ENCODE data around the gene DLG2.

Gene DLG2

GRCh38 chr11:83471831-83472727 lies 2155.1 kb downstream of the DLG2 start:
- Histone ChIP-seq H3K4me3 (ENCODE audit: low read length in 2 of 2) (no peak overlapping the region), H3K27ac (ENCODE audit: low read depth in 2 of 2, low read length in 2 of 2) (no peak overlapping the region), H3K27me3 (ENCODE audit: control insufficient read depth in 2 of 2, insufficient read depth in 2 of 2, low read length in 2 of 2) (no peaks in the 10 kb centered on the region), H3K4me1 (ENCODE audit: control insufficient read depth in 2 of 2, insufficient read depth in 2 of 2, low read length in 2 of 2) (no peaks in the 10 kb centered on the region), H3K36me3 (ENCODE audit: control insufficient read depth in 2 of 2, insufficient read depth in 2 of 2, low read length in 2 of 2) (no peaks in the 10 kb centered on the region), H3K9ac (ENCODE audit: low read depth in 1 of 2, low read length in 2 of 2) (no peak overlapping the region), H3K9me3 (ENCODE audit: control insufficient read depth in 2 of 2, low read length in 2 of 2) (peaks cover 0 to 1% of the 10 kb centered on the region in 2 donors)

- Histone ChIP-seq H3K27ac (ENCODE audit: low read depth in 2 of 2, low read length in 2 of 2) (no peak overlapping the region), H3K4me3 (ENCODE audit: low read length in 2 of 2) (no peak overlapping the region), H3K9me3 (ENCODE audit: control insufficient read depth in 2 of 2, low read length in 2 of 2) (no peaks in the 10 kb centered on the region), H3K27me3 (ENCODE audit: control insufficient read depth in 2 of 2, insufficient read depth in 2 of 2, low read length in 2 of 2) (no peaks in the 10 kb centered on the region), H3K36me3 (ENCODE audit: control insufficient read depth in 2 of 2, insufficient read depth in 2 of 2, low read length in 2 of 2) (no peaks in the 10 kb centered on the region), H3K4me1 (ENCODE audit: control insufficient read depth in 2 of 2, insufficient read depth in 2 of 2, low read length in 2 of 2) (no peaks in the 10 kb centered on the region), H3K9ac (ENCODE audit: low read depth in 1 of 2, low read length in 2 of 2) (no peak overlapping the region)
Measured at GRCh38 chr11:83467837-83468236, 2159.3 kb downstream of the DLG2 start.

- no peaks in the 10 kb centered on the region for H3K36me3 ChIP-seq (ENCODE audit: control insufficient read depth in 2 of 2, insufficient read depth in 2 of 2, low read length in 2 of 2)
- no peak overlapping the region for H3K4me3 ChIP-seq (ENCODE audit: low read length in 2 of 2)
- no peak overlapping the region for H3K9ac ChIP-seq (ENCODE audit: low read depth in 1 of 2, low read length in 2 of 2)
- H3K27me3 ChIP-seq (ENCODE audit: control insufficient read depth in 2 of 2, insufficient read depth in 2 of 2, low read length in 2 of 2): no peaks in the 10 kb centered on the region
- H3K4me1 ChIP-seq (ENCODE audit: control insufficient read depth in 2 of 2, insufficient read depth in 2 of 2, low read length in 2 of 2): no peaks in the 10 kb centered on the region
- no peak overlapping the region for H3K27ac ChIP-seq (ENCODE audit: low read depth in 2 of 2, low read length in 2 of 2)
- no peaks in the 10 kb centered on the region for H3K9me3 ChIP-seq (ENCODE audit: control insufficient read depth in 2 of 2, low read length in 2 of 2)
Measured at GRCh38 chr11:83464160-83464944, 2162.8 kb downstream of the DLG2 start.

GRCh38 chr11:83459798-83460197 lies 2167.3 kb downstream of the DLG2 start:
- H3K27me3 ChIP-seq (ENCODE audit: control insufficient read depth in 2 of 2, insufficient read depth in 2 of 2, low read length in 2 of 2): no peaks in the 10 kb centered on the region
- no peak overlapping the region for H3K9ac ChIP-seq (ENCODE audit: low read depth in 1 of 2, low read length in 2 of 2)
- H3K4me3 ChIP-seq (ENCODE audit: low read length in 2 of 2): no peak overlapping the region
- H3K4me1 ChIP-seq (ENCODE audit: control insufficient read depth in 2 of 2, insufficient read depth in 2 of 2, low read length in 2 of 2): no peaks in the 10 kb centered on the region
- H3K9me3 ChIP-seq (ENCODE audit: control insufficient read depth in 2 of 2, low read length in 2 of 2): no peaks in the 10 kb centered on the region
- no peak overlapping the region for H3K27ac ChIP-seq (ENCODE audit: low read depth in 2 of 2, low read length in 2 of 2)
- H3K36me3 ChIP-seq (ENCODE audit: control insufficient read depth in 2 of 2, insufficient read depth in 2 of 2, low read length in 2 of 2): no peaks in the 10 kb centered on the region

GRCh38 chr11:83456566-83456965 lies 2170.6 kb downstream of the DLG2 start:
- no peaks in the 10 kb centered on the region for H3K4me1 ChIP-seq (ENCODE audit: control insufficient read depth in 2 of 2, insufficient read depth in 2 of 2, low read length in 2 of 2)
- H3K27ac ChIP-seq (ENCODE audit: low read depth in 2 of 2, low read length in 2 of 2): no peak overlapping the region
- H3K27me3 ChIP-seq (ENCODE audit: control insufficient read depth in 2 of 2, insufficient read depth in 2 of 2, low read length in 2 of 2): no peaks in the 10 kb centered on the region

GRCh38 chr11:83456075-83456474 lies 2171.1 kb downstream of the DLG2 start:
- Histone ChIP-seq H3K4me1 (ENCODE audit: control insufficient read depth in 2 of 2, insufficient read depth in 2 of 2, low read length in 2 of 2) (no peaks in the 10 kb centered on the region), H3K27me3 (ENCODE audit: control insufficient read depth in 2 of 2, insufficient read depth in 2 of 2, low read length in 2 of 2) (no peaks in the 10 kb centered on the region), H3K4me3 (ENCODE audit: low read length in 2 of 2) (no peak overlapping the region), H3K36me3 (ENCODE audit: control insufficient read depth in 2 of 2, insufficient read depth in 2 of 2, low read length in 2 of 2) (no peaks in the 10 kb centered on the region), H3K9me3 (ENCODE audit: control insufficient read depth in 2 of 2, low read length in 2 of 2) (no peaks in the 10 kb centered on the region), H3K27ac (ENCODE audit: low read depth in 2 of 2, low read length in 2 of 2) (no peak overlapping the region), H3K9ac (ENCODE audit: low read depth in 1 of 2, low read length in 2 of 2) (no peak overlapping the region)

More at GRCh38 chr11:83456566-83456965, 2170.6 kb downstream of the DLG2 start:
- H3K4me3 ChIP-seq (ENCODE audit: low read length in 2 of 2): no peak overlapping the region
- H3K36me3 ChIP-seq (ENCODE audit: control insufficient read depth in 2 of 2, insufficient read depth in 2 of 2, low read length in 2 of 2): no peaks in the 10 kb centered on the region
- no peaks in the 10 kb centered on the region for H3K9me3 ChIP-seq (ENCODE audit: control insufficient read depth in 2 of 2, low read length in 2 of 2)
- no peak overlapping the region for H3K9ac ChIP-seq (ENCODE audit: low read depth in 1 of 2, low read length in 2 of 2)

- H3K4me3 ChIP-seq (ENCODE audit: low read length in 2 of 2): no peak overlapping the region
- no peaks in the 10 kb centered on the region for H3K9me3 ChIP-seq (ENCODE audit: control insufficient read depth in 2 of 2, low read length in 2 of 2)
- no peaks in the 10 kb centered on the region for H3K27me3 ChIP-seq (ENCODE audit: control insufficient read depth in 2 of 2, insufficient read depth in 2 of 2, low read length in 2 of 2)
- H3K4me1 ChIP-seq (ENCODE audit: control insufficient read depth in 2 of 2, insufficient read depth in 2 of 2, low read length in 2 of 2): no peaks in the 10 kb centered on the region
- no peaks in the 10 kb centered on the region for H3K36me3 ChIP-seq (ENCODE audit: control insufficient read depth in 2 of 2, insufficient read depth in 2 of 2, low read length in 2 of 2)
- no peak overlapping the region for H3K27ac ChIP-seq (ENCODE audit: low read depth in 2 of 2, low read length in 2 of 2)
- no peak overlapping the region for H3K9ac ChIP-seq (ENCODE audit: low read depth in 1 of 2, low read length in 2 of 2)
Measured at GRCh38 chr11:83455356-83455755, 2171.8 kb downstream of the DLG2 start.

- Histone ChIP-seq H3K27me3 (ENCODE audit: control insufficient read depth in 2 of 2, insufficient read depth in 2 of 2, low read length in 2 of 2) (no peaks in the 10 kb centered on the region), H3K27ac (ENCODE audit: low read depth in 2 of 2, low read length in 2 of 2) (no peak overlapping the region), H3K36me3 (ENCODE audit: control insufficient read depth in 2 of 2, insufficient read depth in 2 of 2, low read length in 2 of 2) (no peaks in the 10 kb centered on the region)
Measured at GRCh38 chr11:83454674-83455073, 2172.5 kb downstream of the DLG2 start.

GRCh38 chr11:83449338-83449913 lies 2177.7 kb downstream of the DLG2 start:
- Histone ChIP-seq H3K27me3 (ENCODE audit: control insufficient read depth in 2 of 2, insufficient read depth in 2 of 2, low read length in 2 of 2) (no peaks in the 10 kb centered on the region), H3K36me3 (ENCODE audit: control insufficient read depth in 2 of 2, insufficient read depth in 2 of 2, low read length in 2 of 2) (no peaks in the 10 kb centered on the region), H3K4me3 (ENCODE audit: low read length in 2 of 2) (no peak overlapping the region), H3K9me3 (ENCODE audit: control insufficient read depth in 2 of 2, low read length in 2 of 2) (no peaks in the 10 kb centered on the region), H3K4me1 (ENCODE audit: control insufficient read depth in 2 of 2, insufficient read depth in 2 of 2, low read length in 2 of 2) (no peaks in the 10 kb centered on the region), H3K9ac (ENCODE audit: low read depth in 1 of 2, low read length in 2 of 2) (no peak overlapping the region), H3K27ac (ENCODE audit: low read depth in 2 of 2, low read length in 2 of 2) (no peak overlapping the region)

More at GRCh38 chr11:83454674-83455073, 2172.5 kb downstream of the DLG2 start:
- no peaks in the 10 kb centered on the region for H3K4me1 ChIP-seq (ENCODE audit: control insufficient read depth in 2 of 2, insufficient read depth in 2 of 2, low read length in 2 of 2)
- no peak overlapping the region for H3K9ac ChIP-seq (ENCODE audit: low read depth in 1 of 2, low read length in 2 of 2)
- H3K4me3 ChIP-seq (ENCODE audit: low read length in 2 of 2): no peak overlapping the region
- H3K9me3 ChIP-seq (ENCODE audit: control insufficient read depth in 2 of 2, low read length in 2 of 2): no peaks in the 10 kb centered on the region

- H3K27me3 ChIP-seq (ENCODE audit: control insufficient read depth in 2 of 2, insufficient read depth in 2 of 2, low read length in 2 of 2): no peaks in the 10 kb centered on the region
- H3K9ac ChIP-seq (ENCODE audit: low read depth in 1 of 2, low read length in 2 of 2): no peak overlapping the region
- H3K9me3 ChIP-seq (ENCODE audit: control insufficient read depth in 2 of 2, low read length in 2 of 2): no peaks in the 10 kb centered on the region
- H3K27ac ChIP-seq (ENCODE audit: low read depth in 2 of 2, low read length in 2 of 2): no peak overlapping the region
- no peaks in the 10 kb centered on the region for H3K4me1 ChIP-seq (ENCODE audit: control insufficient read depth in 2 of 2, insufficient read depth in 2 of 2, low read length in 2 of 2)
- no peaks in the 10 kb centered on the region for H3K36me3 ChIP-seq (ENCODE audit: control insufficient read depth in 2 of 2, insufficient read depth in 2 of 2, low read length in 2 of 2)
- no peak overlapping the region for H3K4me3 ChIP-seq (ENCODE audit: low read length in 2 of 2)
Measured at GRCh38 chr11:83448686-83449085, 2178.5 kb downstream of the DLG2 start.

All from mucosa of rectum (tissue), 2 donors.